ENCODE data around the gene CTBP2.

Gene CTBP2

DNA sequence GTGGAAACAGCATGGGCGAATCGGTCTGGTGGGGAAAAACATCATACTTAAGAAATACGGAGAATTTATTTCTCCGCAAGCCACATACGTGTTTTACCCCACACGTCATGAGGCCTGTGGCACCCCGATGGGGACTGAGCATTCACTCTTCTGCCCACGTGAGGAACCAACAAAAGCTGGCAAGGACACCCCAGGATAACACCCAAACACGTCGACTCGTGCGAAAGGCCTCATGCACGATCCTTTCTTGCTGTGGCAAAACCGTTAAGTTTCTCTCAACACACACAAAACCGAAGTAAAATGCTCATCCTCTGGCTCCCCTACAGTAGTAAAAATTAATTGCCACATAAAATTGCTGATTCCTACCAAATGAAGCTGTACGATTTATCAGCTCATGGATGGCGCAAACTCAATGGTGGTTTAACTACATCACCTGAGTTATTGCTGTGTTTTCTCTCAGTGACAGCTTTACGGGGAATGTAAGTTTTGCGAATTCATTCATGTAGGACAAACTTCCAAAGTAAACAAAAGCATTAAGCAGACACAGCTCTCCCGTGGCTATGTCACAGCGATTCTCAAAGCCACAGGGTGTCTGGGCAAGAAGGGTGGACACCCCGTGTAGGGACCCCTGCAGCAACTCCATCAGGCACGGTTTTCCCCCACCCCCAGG is 97.0 kb downstream of the CTBP2 start:
- H3K79me2 ChIP-seq (ENCODE audit: low read length): no peaks in the 10 kb centered on the region
- no peaks in the 10 kb centered on the region for H3K9me3 ChIP-seq (replicated peaks; ENCODE audit: insufficient read depth, low read length)
- no peak for DNase-seq
- H3K27ac ChIP-seq (ENCODE audit: low read length): no peak overlapping the region
- no peak overlapping the region for H2AFZ ChIP-seq (ENCODE audit: low read length)
- H3K4me3 ChIP-seq (ENCODE audit: low read length): no peak overlapping the region
- H3K27me3 ChIP-seq (replicated peaks; ENCODE audit: insufficient read depth, low read length): peaks cover 93% of the 10 kb centered on the region
- H3K9me2 ChIP-seq (replicated peaks; ENCODE audit: insufficient read depth, low read length): no peaks in the 10 kb centered on the region
- TF ChIP-seq, protein P1, sequence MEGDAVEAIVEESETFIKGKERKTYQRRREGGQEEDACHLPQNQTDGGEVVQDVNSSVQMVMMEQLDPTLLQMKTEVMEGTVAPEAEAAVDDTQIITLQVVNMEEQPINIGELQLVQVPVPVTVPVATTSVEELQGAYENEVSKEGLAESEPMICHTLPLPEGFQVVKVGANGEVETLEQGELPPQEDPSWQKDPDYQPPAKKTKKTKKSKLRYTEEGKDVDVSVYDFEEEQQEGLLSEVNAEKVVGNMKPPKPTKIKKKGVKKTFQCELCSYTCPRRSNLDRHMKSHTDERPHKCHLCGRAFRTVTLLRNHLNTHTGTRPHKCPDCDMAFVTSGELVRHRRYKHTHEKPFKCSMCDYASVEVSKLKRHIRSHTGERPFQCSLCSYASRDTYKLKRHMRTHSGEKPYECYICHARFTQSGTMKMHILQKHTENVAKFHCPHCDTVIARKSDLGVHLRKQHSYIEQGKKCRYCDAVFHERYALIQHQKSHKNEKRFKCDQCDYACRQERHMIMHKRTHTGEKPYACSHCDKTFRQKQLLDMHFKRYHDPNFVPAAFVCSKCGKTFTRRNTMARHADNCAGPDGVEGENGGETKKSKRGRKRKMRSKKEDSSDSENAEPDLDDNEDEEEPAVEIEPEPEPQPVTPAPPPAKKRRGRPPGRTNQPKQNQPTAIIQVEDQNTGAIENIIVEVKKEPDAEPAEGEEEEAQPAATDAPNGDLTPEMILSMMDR (IDR thresholded peaks at IDR 0.05; ENCODE audit: low read length): no peak
- no peak for TF ChIP-seq EZH2phosphoT487 (IDR thresholded peaks at IDR 0.05; ENCODE audit: low read length)
- TF ChIP-seq EZH2 (optimal IDR thresholded peaks at IDR 0.05; ENCODE audit: low read depth, low read length): no peak
- H3F3A ChIP-seq (ENCODE audit: insufficient read depth, low read length): peaks cover 13% of the 10 kb centered on the region; the same call in 1 of the 2 replicates
- peaks cover 11% of the 10 kb centered on the region; the same call in 1 of the 2 replicates for H3K4me1 ChIP-seq (ENCODE audit: low read length)
- H3K4me2 ChIP-seq (ENCODE audit: low read depth, low read length): no peak overlapping the region
- H4K20me1 ChIP-seq (ENCODE audit: insufficient read depth, low read length): peaks cover 4% of the 10 kb centered on the region; the same call in 1 of the 2 replicates
- no peak overlapping the region for H3K9ac ChIP-seq (ENCODE audit: low read length)
- no peaks in the 10 kb centered on the region for H3K36me3 ChIP-seq (replicated peaks; ENCODE audit: insufficient read depth, low read length)

DNA sequence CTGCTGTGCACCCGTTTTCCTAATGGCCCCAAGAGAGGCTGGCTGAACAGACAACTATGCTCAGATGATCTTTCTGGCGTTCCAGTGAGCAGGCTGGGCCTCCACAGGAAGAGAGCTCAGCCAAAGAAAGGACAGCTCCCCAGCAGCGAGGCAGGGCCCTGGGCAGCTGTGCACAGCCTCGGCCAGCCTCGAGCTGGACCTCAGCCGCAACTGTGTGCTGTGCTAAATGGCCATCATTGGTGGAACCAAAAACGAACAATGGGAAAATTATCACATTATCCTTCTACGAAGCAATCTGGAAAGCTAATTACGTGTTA is 97.5 kb downstream of the CTBP2 start:
- no peaks in the 10 kb centered on the region for H3K9me3 ChIP-seq (replicated peaks; ENCODE audit: insufficient read depth, low read length)
- H3K4me1 ChIP-seq (ENCODE audit: low read length): peaks cover 11% of the 10 kb centered on the region; the same call in 1 of the 2 replicates
- H3K36me3 ChIP-seq (replicated peaks; ENCODE audit: insufficient read depth, low read length): no peaks in the 10 kb centered on the region
- H3K79me2 ChIP-seq (ENCODE audit: low read length): no peaks in the 10 kb centered on the region
- no peak overlapping the region for H3K4me3 ChIP-seq (ENCODE audit: low read length)
- no peak overlapping the region for H3K27ac ChIP-seq (ENCODE audit: low read length)
- H3K9me2 ChIP-seq (replicated peaks; ENCODE audit: insufficient read depth, low read length): no peaks in the 10 kb centered on the region
- H3K27me3 ChIP-seq (replicated peaks; ENCODE audit: insufficient read depth, low read length): peaks cover 93% of the 10 kb centered on the region
- TF ChIP-seq EZH2phosphoT487 (IDR thresholded peaks at IDR 0.05; ENCODE audit: low read length): no peak
- TF ChIP-seq, protein P1 (IDR thresholded peaks at IDR 0.05; ENCODE audit: low read length): no peak
- TF ChIP-seq EZH2 (optimal IDR thresholded peaks at IDR 0.05; ENCODE audit: low read depth, low read length): no peak
- H2AFZ ChIP-seq (ENCODE audit: low read length): no peak overlapping the region
- peaks cover 13% of the 10 kb centered on the region; the same call in 1 of the 2 replicates for H3F3A ChIP-seq (ENCODE audit: insufficient read depth, low read length)
- peaks cover 4% of the 10 kb centered on the region; the same call in 1 of the 2 replicates for H4K20me1 ChIP-seq (ENCODE audit: insufficient read depth, low read length)
- H3K4me2 ChIP-seq (ENCODE audit: low read depth, low read length): no peak overlapping the region
- no peak for DNase-seq
- H3K9ac ChIP-seq (ENCODE audit: low read length): no peak overlapping the region

GRCh38 chr10:125062227-125062913 is 98.0 kb downstream of the CTBP2 start:
- DNase-seq: no peak
- no peak overlapping the region for H3K4me2 ChIP-seq (ENCODE audit: low read depth, low read length)
- no peaks in the 10 kb centered on the region for H3K9me2 ChIP-seq (replicated peaks; ENCODE audit: insufficient read depth, low read length)
- peaks cover 13% of the 10 kb centered on the region; the same call in 1 of the 2 replicates for H3F3A ChIP-seq (ENCODE audit: insufficient read depth, low read length)
- TF ChIP-seq, protein P1 (IDR thresholded peaks at IDR 0.05; ENCODE audit: low read length): no peak
- TF ChIP-seq EZH2 (optimal IDR thresholded peaks at IDR 0.05; ENCODE audit: low read depth, low read length): no peak
- TF ChIP-seq EZH2phosphoT487 (IDR thresholded peaks at IDR 0.05; ENCODE audit: low read length): no peak
- H3K27me3 ChIP-seq (replicated peaks; ENCODE audit: insufficient read depth, low read length): peaks cover 93% of the 10 kb centered on the region
- H2AFZ ChIP-seq (ENCODE audit: low read length): no peak overlapping the region
- H3K79me2 ChIP-seq (ENCODE audit: low read length): no peaks in the 10 kb centered on the region
- peaks cover 11% of the 10 kb centered on the region; the same call in 1 of the 2 replicates for H3K4me1 ChIP-seq (ENCODE audit: low read length)
- H3K27ac ChIP-seq (ENCODE audit: low read length): no peak overlapping the region
- no peaks in the 10 kb centered on the region for H3K9me3 ChIP-seq (replicated peaks; ENCODE audit: insufficient read depth, low read length)
- peaks cover 4% of the 10 kb centered on the region; the same call in 1 of the 2 replicates for H4K20me1 ChIP-seq (ENCODE audit: insufficient read depth, low read length)
- no peak overlapping the region for H3K4me3 ChIP-seq (ENCODE audit: low read length)
- no peak overlapping the region for H3K9ac ChIP-seq (ENCODE audit: low read length)
- H3K36me3 ChIP-seq (replicated peaks; ENCODE audit: insufficient read depth, low read length): no peaks in the 10 kb centered on the region

Measured in MM.1S (cell line).